Lower leg skin (tissue), 4 donors: ENCODE results near the gene TWIST1. TPM values are rescaled to one million over a fixed set of nuclear protein-coding genes. Genes with fewer than 3 reads are reported as not detected.

ENCODE experiments used
- DNase-seq, 2 donors: peaks; one replicate each; pipeline ENCODE4 v3.0.0-alpha.2; 2019; ENCODE audit warnings: low spot score in 2 of 2
- H3K4me3 ChIP-seq: fragments of 200-600 bp; sonication (generic); 2 replicates; pipeline ENCODE4 v1.5.1; 2017; ENCODE audit warnings: mild to moderate bottlenecking, low read depth; ENCODE audit not compliant: poor library complexity, severe bottlenecking
- POLR2A ChIP-seq, 2 donors: fragments of 450-650 bp; IDR thresholded peaks; one replicate each; pipeline ENCODE4 v1.6.1; 2016 to 2017; ENCODE audit warnings: antibody characterized with exemption in 2 of 2, mild to moderate bottlenecking in 1 of 2, moderate library complexity in 1 of 2
- WGBS, 2 donors: methylation state at CpG; one replicate each; pipeline ENCODE4 v1.1.5; 2018; 5-methylcytosine and 5-hydroxymethylcytosine counted together
- intact Hi-C: fragments of 100-400 bp; cut with DNase I; formaldehyde crosslinking; loops from one replicate; pipeline ENCODE4 v1.15.0; 2023; ENCODE audit warnings: low total_unique reads
- total RNA-seq, 4 donors: library from RNA; depleted of rRNA; stranded (reverse); fragments of >200 nt; gene quantifications; one replicate each; pipeline ENCODE4 v1.1.0, GENCODE V29; 2016
- TF ChIP-seq, protein P1 (sequence below), 3 donors: fragments of 450-650 bp; IDR thresholded peaks; one replicate each; pipeline ENCODE4 v1.5.1; 2016; ENCODE audit warnings: antibody characterized with exemption in 3 of 3, mild to moderate bottlenecking in 3 of 3, moderate library complexity in 2 of 3

TWIST1 gene
- total RNA-seq, 4 donors from 2014 or later: 10.6 to 26.4 (median 19.7) TPM

- no peak overlapping the region for H3K4me3 ChIP-seq
- WGBS, 2 donors: 41 to 45% methylated on average over 2 of the region's 2 CpGs
- TF ChIP-seq POLR2A (IDR thresholded peaks at IDR 0.05): no peak
- TF ChIP-seq, protein P1, sequence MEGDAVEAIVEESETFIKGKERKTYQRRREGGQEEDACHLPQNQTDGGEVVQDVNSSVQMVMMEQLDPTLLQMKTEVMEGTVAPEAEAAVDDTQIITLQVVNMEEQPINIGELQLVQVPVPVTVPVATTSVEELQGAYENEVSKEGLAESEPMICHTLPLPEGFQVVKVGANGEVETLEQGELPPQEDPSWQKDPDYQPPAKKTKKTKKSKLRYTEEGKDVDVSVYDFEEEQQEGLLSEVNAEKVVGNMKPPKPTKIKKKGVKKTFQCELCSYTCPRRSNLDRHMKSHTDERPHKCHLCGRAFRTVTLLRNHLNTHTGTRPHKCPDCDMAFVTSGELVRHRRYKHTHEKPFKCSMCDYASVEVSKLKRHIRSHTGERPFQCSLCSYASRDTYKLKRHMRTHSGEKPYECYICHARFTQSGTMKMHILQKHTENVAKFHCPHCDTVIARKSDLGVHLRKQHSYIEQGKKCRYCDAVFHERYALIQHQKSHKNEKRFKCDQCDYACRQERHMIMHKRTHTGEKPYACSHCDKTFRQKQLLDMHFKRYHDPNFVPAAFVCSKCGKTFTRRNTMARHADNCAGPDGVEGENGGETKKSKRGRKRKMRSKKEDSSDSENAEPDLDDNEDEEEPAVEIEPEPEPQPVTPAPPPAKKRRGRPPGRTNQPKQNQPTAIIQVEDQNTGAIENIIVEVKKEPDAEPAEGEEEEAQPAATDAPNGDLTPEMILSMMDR (IDR thresholded peaks at IDR 0.05): no peak
- DNase-seq: no peak
- intact Hi-C loops: no loop called here
These were observed 4.6 kb upstream of the TWIST1 start for GRCh38 chr7:19121977-19122588.

DNA sequence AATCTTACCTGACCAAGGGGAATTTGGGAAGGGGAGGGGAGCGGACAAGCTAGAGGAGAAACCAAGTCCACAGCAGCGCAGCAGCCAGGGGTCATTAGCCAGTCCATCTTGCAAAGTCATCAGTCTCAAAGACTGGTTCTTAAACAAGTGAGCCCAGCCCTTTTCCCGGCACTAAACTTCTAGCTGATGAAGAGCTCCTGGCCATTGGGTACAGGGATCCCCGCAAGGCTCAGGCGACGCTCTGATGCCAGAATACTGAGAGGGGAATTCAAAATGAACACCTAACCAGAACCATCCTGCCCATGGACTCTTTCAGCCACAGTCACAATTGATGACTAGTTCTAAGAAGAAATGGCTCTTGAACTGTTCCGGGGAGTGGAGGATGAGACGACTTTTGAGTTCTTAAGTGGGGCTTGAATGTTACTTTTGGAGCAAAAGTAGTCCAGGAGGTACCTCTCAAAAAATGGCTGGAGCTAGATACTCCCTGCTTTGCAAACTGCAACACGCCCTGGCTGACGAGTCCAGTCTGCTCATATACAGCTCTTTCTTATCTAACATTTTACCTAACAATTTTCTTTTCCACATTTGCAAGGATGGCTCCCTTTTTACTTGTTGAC, 2.5 kb upstream of the TWIST1 start:
- TF ChIP-seq, protein P1 (IDR thresholded peaks at IDR 0.05): no peak
- TF ChIP-seq POLR2A (IDR thresholded peaks at IDR 0.05): no peak
- no peak overlapping the region for H3K4me3 ChIP-seq
- WGBS, 2 donors: 16% methylated on average over 10 of the region's 10 CpGs
- no peak for DNase-seq
- intact Hi-C loops: no loop called here

DNA sequence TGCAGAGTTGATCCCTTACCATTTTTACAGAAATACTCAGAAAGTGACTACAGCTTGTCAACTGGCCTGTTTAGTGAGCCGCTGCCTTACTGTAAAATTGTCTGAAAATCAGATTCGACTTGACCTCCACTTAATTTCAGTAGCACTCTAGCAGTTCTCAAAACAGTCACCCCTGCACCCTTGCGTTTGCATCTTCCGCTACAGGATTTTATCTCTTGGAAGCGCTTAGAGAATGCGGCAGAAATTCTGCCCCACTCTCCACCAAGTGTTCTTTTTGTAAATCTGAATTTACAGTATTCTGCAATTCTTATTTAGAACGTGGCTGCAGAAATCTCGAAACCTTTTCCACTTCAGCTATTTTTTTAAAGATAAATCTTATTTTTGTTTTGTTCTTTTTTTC, 1.9 kb upstream of the TWIST1 start:
- 17 to 29% methylated on average over 8 of the region's 8 CpGs for WGBS, 2 donors
- intact Hi-C loops: no loop called here
- TF ChIP-seq, protein P1 (IDR thresholded peaks at IDR 0.05): no peak
- TF ChIP-seq POLR2A (IDR thresholded peaks at IDR 0.05): no peak
- DNase-seq: no peak
- H3K4me3 ChIP-seq: no peak overlapping the region

DNA sequence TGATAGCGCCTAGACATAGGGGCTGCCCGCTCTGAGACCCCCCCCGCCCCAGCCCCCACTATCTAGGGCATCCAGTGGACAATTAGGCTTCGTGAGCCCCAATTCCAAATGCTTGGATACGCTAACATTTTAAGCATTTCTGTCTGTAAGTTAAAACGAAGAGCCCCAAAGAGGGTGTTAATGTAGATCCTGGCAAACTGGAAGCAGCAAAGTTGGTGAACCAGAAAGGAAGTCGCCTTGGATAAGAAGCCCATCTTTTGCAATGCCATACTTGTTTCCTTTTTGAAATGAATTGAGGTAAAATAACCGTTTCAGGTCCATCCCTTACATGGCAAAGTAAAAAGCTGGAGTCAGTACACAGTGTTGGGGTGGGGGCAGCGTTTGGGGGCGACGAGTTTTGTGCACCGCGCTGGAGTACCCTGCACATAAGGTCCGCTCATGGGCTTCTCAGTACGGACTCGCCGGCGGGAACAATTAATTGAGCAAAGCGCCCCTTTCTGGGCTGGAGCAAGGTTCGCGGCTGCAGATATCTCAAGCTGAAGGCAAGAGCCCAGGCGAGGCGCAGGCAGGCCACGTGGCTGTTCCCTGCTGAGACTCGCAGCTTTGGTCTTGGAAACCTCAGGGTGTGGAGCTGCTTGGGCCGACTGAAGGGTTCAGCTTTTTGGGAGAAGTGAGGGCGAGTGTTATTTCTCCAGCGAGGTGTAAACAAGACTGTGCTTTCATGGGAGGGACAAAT, 1.4 kb upstream of the TWIST1 start:
- no peak for TF ChIP-seq POLR2A (IDR thresholded peaks at IDR 0.05)
- TF ChIP-seq, protein P1 (IDR thresholded peaks at IDR 0.05): no peak
- H3K4me3 ChIP-seq: no peak overlapping the region
- 7 to 9% methylated on average over 26 to 28 of the region's 28 CpGs for WGBS, 2 donors
- peak in 1 of 2 donors; percentile 45 for DNase-seq
- intact Hi-C loops: no loop called here

DNA sequence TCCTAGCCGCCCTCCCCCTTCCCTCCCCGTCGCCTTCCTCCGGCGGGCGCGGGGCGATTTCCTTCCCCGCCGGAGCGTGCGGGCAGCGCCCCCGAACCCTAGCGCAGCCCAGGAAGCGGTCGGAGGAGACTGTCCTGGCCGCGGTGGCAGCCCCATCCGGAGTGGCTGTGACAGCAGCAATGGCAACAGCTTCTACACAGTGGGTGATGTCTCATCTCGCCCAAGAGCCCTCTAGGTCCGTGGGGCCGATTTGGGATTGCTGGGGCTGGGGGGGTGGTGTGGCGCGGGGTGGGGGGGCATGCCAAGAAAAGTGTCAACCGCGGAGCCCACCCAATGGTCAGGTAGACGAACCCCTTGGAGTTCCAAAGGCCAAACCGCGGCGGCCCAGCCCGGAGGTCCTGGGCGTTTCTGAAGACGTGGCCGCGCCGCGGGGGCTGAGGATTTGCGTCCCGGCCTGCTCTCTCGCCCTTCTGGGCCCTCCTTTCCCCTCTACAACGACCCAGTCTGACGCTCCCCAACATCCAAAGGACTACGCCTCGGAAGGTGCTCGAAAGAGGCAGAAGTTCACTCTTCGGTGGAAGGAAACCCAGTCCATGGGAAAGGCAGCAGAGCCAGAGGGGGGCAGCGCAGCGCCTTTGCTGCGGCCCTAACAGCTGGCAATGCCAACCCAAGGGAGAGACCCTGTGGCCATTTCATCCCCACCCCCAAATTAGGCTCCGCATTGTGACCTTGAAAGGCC, 603 bp upstream of the TWIST1 start:
- no peak for TF ChIP-seq POLR2A (IDR thresholded peaks at IDR 0.05)
- peak; percentile 16 to 87 for DNase-seq
- H3K4me3 ChIP-seq: peak overlapping the region; percentile 13
- intact Hi-C loops: no loop called here
- 3 to 6% methylated on average over 28 to 35 of the region's 51 CpGs for WGBS, 2 donors
